GM12865 (cell line): ENCODE results near the gene OR14A16.

Source experiments
- DNase-seq: peaks from one replicate; pipeline ENCODE4 v3.0.0; 2010; ENCODE audit warnings: low read depth
- H3K4me3 ChIP-seq: 2 replicates; pipeline ENCODE4 v1.5.1; 2011; ENCODE audit warnings: mild to moderate bottlenecking, low read depth, low read length, control low read depth
- TF ChIP-seq, protein P1 (sequence below): IDR thresholded peaks from 2 replicates; pipeline ENCODE4 v1.5.1; 2011; ENCODE audit warnings: low read length, control low read depth, low read depth, inconsistent platforms; ENCODE audit not compliant: insufficient read depth; ENCODE audit errors: missing control alignments

The OR14A16 gene

DNA sequence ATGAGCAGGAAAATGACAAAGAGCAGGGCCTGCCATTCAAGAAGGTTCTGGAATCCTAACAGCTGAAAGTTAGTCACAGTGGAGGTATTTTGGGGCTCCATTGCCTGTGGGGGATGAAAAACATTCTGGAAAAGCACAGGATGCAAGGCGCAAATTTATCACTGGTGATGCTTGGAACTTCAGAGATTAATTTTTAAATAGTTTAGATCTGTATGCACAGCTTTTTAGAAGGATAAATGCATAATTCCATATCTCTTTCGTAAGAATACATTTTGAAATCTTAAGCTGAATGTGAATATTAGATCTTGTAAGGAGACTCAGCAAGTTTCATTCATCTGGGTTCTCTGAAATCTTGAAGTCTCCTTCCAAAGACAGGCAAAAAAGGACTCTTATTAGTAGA is 17.9 kb upstream of the OR14A16 start, which contains the start of gene OR11L1:
OR11L1 (minus strand) TSS at position 101 of the 400 bp plus-strand sequence; CDS start at position 101, 0 bp downstream.
- TF ChIP-seq, protein P1, sequence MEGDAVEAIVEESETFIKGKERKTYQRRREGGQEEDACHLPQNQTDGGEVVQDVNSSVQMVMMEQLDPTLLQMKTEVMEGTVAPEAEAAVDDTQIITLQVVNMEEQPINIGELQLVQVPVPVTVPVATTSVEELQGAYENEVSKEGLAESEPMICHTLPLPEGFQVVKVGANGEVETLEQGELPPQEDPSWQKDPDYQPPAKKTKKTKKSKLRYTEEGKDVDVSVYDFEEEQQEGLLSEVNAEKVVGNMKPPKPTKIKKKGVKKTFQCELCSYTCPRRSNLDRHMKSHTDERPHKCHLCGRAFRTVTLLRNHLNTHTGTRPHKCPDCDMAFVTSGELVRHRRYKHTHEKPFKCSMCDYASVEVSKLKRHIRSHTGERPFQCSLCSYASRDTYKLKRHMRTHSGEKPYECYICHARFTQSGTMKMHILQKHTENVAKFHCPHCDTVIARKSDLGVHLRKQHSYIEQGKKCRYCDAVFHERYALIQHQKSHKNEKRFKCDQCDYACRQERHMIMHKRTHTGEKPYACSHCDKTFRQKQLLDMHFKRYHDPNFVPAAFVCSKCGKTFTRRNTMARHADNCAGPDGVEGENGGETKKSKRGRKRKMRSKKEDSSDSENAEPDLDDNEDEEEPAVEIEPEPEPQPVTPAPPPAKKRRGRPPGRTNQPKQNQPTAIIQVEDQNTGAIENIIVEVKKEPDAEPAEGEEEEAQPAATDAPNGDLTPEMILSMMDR, result no peak
- no peak within 1 kb of the TSS for H3K4me3 ChIP-seq
- no peak for DNase-seq

DNA sequence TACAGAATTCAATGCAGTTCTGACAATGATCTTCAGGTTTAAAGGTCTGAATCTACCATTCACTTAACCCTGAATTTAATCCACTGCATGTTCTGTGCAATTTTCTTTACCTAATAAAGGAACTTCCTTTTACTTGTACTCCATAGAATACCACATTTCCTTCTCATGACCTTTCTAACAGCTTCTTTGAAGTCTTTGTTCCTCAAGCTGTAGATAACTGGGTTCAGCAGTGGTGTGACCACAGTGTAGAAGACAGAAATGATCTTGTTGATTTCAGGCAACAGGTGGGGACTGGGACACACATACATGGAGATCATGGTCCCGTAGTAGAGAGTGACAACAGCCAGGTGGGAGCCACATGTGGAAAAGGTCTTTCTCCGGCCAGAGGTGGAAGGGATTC is 16.9 kb upstream of the OR14A16 start:
- no peak overlapping the region for H3K4me3 ChIP-seq
- no peak for DNase-seq
- TF ChIP-seq, protein P1, result no peak

DNA sequence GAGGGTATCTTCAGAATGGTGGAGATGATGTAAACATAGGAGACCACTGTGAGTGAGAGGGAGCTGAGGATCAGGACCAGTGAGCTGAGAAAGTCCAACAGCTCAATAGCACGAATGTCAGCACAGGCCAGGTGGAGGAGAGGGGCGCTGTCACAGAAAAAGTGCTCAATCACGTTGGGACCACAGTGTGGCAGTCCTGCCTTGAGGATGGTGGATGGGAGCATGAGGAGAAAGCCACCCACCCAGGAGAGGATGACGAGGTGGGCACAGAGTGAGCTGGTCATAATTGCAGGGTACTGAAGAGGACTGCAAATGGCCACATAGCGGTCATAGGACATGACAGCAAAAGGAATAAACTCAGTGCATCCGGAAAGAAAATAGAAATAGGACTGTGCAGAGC is 9.7 kb upstream of the OR14A16 start:
- no peak overlapping the region for H3K4me3 ChIP-seq
- TF ChIP-seq, protein P1, result no peak
- DNase-seq, result no peak

DNA sequence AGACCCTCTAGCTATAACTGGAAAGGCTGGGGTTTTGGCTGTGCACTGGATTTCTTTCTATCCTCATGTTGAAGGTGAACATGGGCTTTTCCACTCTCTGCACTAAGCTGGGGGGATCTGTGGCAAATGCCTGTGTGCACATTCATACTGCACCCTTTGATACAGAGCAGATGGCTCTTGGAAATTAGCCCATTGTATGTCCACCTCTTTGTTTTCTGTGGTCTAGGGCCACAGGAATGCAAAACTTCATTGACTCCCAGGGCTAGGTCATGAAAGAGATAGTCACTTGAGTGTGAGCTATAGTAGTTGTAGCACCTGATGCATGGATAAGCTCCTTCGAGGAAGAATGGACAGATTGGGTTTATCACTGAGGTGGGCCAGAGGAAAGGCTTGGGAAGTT is 5.7 kb upstream of the OR14A16 start:
- no peak for DNase-seq
- H3K4me3 ChIP-seq, result no peak overlapping the region
- TF ChIP-seq, protein P1, result no peak

DNA sequence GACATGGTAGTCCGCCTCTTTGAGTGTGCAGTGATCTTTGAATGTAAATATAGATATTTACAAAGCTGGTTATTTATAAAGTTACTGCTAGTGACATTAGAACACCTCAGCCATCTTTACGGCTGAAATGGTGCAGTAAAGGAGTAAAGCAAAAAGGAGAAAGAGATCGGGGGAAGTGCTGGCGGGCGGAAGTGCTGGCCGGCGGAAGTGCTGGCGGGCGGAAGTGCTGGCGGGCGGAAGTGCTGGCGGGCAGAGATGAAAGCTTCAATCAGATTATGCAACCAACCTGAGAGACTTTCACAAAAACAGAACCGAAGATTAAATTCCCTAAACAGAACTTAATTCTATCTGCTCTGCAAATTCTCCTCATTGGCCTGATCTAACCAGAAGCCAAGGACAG is 1.4 kb upstream of the OR14A16 start:
- no peak overlapping the region for H3K4me3 ChIP-seq
- TF ChIP-seq, protein P1, result no peak
- DNase-seq, result no peak

DNA sequence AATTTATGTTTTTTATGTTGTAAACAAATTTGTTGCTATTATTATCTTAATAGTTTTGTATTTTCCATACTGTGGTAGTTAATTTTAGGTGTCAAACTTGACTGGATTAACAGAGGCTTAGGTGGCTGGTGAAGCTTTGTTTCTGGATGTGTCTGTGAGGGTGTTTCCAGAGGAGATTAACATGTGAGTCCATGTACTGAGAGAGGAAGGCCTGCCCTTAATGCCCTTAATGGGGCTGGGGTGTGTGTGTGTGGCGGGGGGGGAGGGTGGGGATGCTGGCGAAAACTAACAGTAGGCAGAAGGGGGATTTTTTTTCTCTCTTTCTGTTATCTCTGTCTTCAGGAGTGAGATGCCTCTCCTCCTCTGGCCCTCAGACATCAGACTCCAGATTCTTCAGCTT is 1.9 kb downstream of the OR14A16 start:
- TF ChIP-seq, protein P1, result no peak
- no peak overlapping the region for H3K4me3 ChIP-seq
- no peak for DNase-seq

DNA sequence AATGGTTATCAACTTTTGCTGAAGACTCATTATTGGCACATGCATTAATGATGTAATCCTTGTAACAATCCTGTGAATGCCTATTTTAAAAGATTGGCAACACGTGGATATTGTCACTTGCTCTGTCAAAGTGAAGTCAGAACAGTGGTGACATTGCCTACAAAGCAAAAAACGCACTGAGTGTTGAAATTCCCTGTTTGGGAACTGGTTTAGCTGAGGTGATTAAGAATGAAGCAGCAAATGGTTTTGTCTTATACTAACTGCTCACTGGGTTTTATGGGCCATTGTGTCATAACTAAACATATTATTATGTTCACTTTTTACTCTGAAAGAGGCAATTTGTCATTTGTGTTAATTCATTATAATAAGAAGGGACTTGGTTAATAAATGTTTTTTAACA is 11.3 kb downstream of the OR14A16 start:
- no peak for DNase-seq
- TF ChIP-seq, protein P1, result no peak
- no peak overlapping the region for H3K4me3 ChIP-seq
